ENCODE measurements around the gene THRA. TPM values are rescaled to one million over a fixed set of nuclear protein-coding genes. Genes with fewer than 3 reads are reported as not detected.

THRA gene
- total RNA-seq, 1 experiment from 2014 or later: 10.1 TPM

DNA sequence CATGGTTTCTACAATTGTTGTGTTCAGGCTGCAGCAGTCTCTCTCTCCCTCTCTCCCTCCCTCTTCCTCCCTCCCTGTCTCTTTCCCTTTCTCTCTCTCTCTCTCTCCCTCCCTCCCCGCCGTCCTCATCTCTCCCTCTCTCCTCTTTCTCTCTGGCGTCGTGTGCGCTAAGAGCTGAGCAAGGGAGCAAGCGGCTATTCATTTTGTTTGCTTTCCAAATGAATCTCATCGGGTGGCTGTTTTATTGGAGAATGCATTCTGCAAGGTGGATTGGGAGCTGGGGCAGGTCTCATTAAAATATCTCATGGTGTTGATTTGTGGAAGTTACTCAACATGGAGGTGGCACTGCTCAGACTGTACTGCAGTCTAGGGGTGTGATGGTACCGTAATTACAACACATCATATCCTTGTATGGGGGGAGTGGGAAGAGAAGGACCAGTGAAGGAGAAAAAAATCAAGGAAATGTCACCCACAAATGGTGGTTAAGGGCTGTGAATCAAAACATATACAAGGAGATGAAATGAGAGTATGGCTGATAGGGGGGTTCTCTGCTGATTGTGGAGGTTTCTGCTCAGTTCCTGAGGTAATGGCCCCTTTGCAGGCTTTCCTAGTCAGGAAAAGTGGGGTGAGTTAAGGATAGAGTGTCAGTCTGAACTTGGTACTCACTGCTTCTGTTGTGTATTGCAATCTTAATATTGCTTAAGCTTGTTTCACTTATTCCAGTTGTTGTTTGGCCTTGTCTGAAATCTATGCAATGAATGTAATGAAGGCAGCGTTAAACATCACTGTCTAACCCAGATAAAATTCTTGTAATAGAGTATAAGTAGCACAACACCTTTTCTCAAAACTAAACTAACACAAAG is 61.7 kb downstream of the THRA start:
- no peak overlapping the region for H3K4ac ChIP-seq (ENCODE audit: low read depth, low read length)
- peaks cover 9% of the 10 kb centered on the region for H3K79me1 ChIP-seq (ENCODE audit: insufficient read depth, low read depth, low read length, poor library complexity, severe bottlenecking)
- no peak overlapping the region for H4K5ac ChIP-seq (ENCODE audit: insufficient read length, low read depth, low read length)
- no peak overlapping the region for H2BK20ac ChIP-seq (ENCODE audit: low read depth, low read length, poor library complexity, severe bottlenecking)
- no CpG with 5 or more reads among the region's 9 CpGs for WGBS (ENCODE audit: extremely low coverage, insufficient read length, low lambda C conversion rate)
- H2AK5ac ChIP-seq (ENCODE audit: insufficient read length, low read length): no peak overlapping the region
- no peak for DNase-seq
- peaks cover 5% of the 10 kb centered on the region for H3K4me1 ChIP-seq (ENCODE audit: insufficient read depth, low read length)
- H2BK15ac ChIP-seq (ENCODE audit: low read depth, low read length): no peak overlapping the region
- no peak overlapping the region for H3K27ac ChIP-seq (ENCODE audit: insufficient read length, low read depth, low read length)
- H3K27me3 ChIP-seq (ENCODE audit: insufficient read depth, low read length): no peaks in the 10 kb centered on the region
- peak overlapping the region in 2 of 3 experiments; percentile 10 to 15; a peak in 4 of 7 replicates for H3K27ac Mint-ChIP-seq
- no peaks in the 10 kb centered on the region for H3K27me3 Mint-ChIP-seq (ENCODE audit: low read depth)
- H3K14ac ChIP-seq (ENCODE audit: insufficient read depth, low read length): no peak overlapping the region
- H2AFZ ChIP-seq (ENCODE audit: low read length): no peak overlapping the region
- H4K8ac ChIP-seq (replicated peaks; ENCODE audit: insufficient read length, low read depth, low read length): no peak overlapping the region
- H3K23me2 ChIP-seq (ENCODE audit: insufficient read length, low read depth, low read length, poor library complexity, severe bottlenecking): peaks cover 19% of the 10 kb centered on the region
- H4K91ac ChIP-seq (ENCODE audit: insufficient read length, low read depth, low read length): no peak overlapping the region
- H3K4me3 Mint-ChIP-seq: peak overlapping the region; percentile 92 to 97
- no peak overlapping the region for H2BK120ac ChIP-seq (ENCODE audit: low read depth, low read length, poor library complexity, severe bottlenecking)
- H4K20me1 ChIP-seq (ENCODE audit: control insufficient read depth, insufficient read depth, insufficient read length): no peaks in the 10 kb centered on the region
- peaks cover 26 to 55% (median 49%) of the 10 kb centered on the region in 3 experiments for H3K36me3 Mint-ChIP-seq (ENCODE audit: insufficient read depth in 1 of 3, low read depth in 3 of 3)
- H3K9me3 Mint-ChIP-seq: no peaks in the 10 kb centered on the region; a peak in 2 of 5 replicates
- no peak overlapping the region for H2BK12ac ChIP-seq (ENCODE audit: insufficient read length, low read depth, low read length)
- H2BK5ac ChIP-seq (ENCODE audit: insufficient read length, low read length): no peak overlapping the region
- no peak overlapping the region for H3K18ac ChIP-seq (ENCODE audit: insufficient read length, low read depth, low read length)
- peak overlapping the region; percentile 32 for H3K9ac ChIP-seq (ENCODE audit: extremely low read depth, insufficient read length, low read length)
- TF ChIP-seq, protein P1, sequence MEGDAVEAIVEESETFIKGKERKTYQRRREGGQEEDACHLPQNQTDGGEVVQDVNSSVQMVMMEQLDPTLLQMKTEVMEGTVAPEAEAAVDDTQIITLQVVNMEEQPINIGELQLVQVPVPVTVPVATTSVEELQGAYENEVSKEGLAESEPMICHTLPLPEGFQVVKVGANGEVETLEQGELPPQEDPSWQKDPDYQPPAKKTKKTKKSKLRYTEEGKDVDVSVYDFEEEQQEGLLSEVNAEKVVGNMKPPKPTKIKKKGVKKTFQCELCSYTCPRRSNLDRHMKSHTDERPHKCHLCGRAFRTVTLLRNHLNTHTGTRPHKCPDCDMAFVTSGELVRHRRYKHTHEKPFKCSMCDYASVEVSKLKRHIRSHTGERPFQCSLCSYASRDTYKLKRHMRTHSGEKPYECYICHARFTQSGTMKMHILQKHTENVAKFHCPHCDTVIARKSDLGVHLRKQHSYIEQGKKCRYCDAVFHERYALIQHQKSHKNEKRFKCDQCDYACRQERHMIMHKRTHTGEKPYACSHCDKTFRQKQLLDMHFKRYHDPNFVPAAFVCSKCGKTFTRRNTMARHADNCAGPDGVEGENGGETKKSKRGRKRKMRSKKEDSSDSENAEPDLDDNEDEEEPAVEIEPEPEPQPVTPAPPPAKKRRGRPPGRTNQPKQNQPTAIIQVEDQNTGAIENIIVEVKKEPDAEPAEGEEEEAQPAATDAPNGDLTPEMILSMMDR (conservative IDR thresholded peaks at IDR 0.05): no peak
- no peak overlapping the region for H3T11ph ChIP-seq (ENCODE audit: low read length)
- H3K4me2 ChIP-seq (ENCODE audit: insufficient read depth, insufficient read length, low read length): peak overlapping the region; percentile 69
- H3K23ac ChIP-seq (ENCODE audit: insufficient read length, low read depth, low read length): no peak overlapping the region
- H3K4me1 Mint-ChIP-seq: peaks cover 16 to 23% of the 10 kb centered on the region in 2 experiments
- H3K79me2 ChIP-seq (ENCODE audit: insufficient read depth, low read length): peaks cover 18% of the 10 kb centered on the region; the same call in 1 of the 2 replicates
- no peaks in the 10 kb centered on the region for H3K9me3 ChIP-seq (ENCODE audit: control insufficient read depth, low read depth, low read length)
- H3K56ac ChIP-seq (ENCODE audit: insufficient read length, low read depth, low read length): no peak overlapping the region
